Fibroblast of skin of abdomen (primary cell): ENCODE data around the gene JAKMIP1.

Experiments
- DNase-seq: peaks from one replicate; pipeline ENCODE4 v3.0.0-alpha.2; 2013

Gene JAKMIP1

GRCh38 chr4:6090931-6091330 is 109.4 kb downstream of the JAKMIP1 start:
- DNase-seq: no peak

- no peak for DNase-seq
Measured at GRCh38 chr4:6088950-6089349, 111.4 kb downstream of the JAKMIP1 start.

- DNase-seq: peak; percentile 3
Measured at GRCh38 chr4:6087669-6088341, 112.5 kb downstream of the JAKMIP1 start.

GRCh38 chr4:6086846-6087245 is 113.5 kb downstream of the JAKMIP1 start:
- no peak for DNase-seq

GRCh38 chr4:6085691-6086628 is 114.4 kb downstream of the JAKMIP1 start:
- DNase-seq: no peak

- no peak for DNase-seq
Measured at GRCh38 chr4:6085028-6085690, 115.2 kb downstream of the JAKMIP1 start.

DNA sequence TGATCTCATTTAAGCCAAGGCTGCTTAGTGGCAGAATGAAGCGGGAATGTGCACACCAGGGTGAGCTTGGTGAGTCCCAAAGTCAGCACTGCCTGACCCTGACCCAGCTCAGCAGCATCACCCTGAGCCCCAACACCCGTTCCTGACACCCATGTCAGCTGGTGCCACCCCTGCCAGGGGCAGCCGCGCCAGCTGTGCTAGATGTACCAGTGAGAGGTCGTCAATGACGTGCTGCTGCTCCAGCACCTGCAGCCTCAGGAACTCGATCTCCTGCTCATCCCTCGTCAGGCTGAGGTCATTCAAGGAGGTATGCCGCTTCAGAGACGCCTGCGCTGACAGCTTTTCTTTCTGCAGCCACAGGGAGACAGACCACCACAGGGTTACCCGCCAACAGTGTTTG is 120.4 kb downstream of the JAKMIP1 start:
- DNase-seq: no peak

DNA sequence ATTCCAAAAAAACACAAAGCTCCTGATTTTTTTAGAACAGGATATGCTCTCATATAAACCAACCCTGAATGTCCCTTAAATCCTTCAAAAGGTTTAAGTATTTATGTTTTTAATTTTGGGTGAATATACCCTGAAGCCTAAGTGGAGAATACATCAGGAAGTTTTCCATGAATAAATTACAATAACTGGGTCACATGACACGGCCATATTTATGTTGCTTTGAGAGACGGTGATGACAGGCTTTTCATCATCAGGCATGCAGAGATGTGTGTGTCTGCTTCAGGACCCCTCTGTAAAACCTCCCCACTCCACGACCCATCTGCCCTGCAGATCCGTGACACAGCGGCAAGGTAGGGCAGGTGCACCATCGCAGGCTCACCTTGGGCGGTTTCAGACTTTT is 121.8 kb downstream of the JAKMIP1 start:
- DNase-seq: no peak

GRCh38 chr4:6076391-6076790 is 124.0 kb downstream of the JAKMIP1 start:
- no peak for DNase-seq

GRCh38 chr4:6074758-6075157 is 125.6 kb downstream of the JAKMIP1 start:
- DNase-seq: no peak

GRCh38 chr4:6071959-6072720 is 128.2 kb downstream of the JAKMIP1 start:
- no peak for DNase-seq

- no peak for DNase-seq
Measured at GRCh38 chr4:6071191-6071958, 129.0 kb downstream of the JAKMIP1 start.

GRCh38 chr4:6069845-6070709 is 130.3 kb downstream of the JAKMIP1 start:
- no peak for DNase-seq

DNA sequence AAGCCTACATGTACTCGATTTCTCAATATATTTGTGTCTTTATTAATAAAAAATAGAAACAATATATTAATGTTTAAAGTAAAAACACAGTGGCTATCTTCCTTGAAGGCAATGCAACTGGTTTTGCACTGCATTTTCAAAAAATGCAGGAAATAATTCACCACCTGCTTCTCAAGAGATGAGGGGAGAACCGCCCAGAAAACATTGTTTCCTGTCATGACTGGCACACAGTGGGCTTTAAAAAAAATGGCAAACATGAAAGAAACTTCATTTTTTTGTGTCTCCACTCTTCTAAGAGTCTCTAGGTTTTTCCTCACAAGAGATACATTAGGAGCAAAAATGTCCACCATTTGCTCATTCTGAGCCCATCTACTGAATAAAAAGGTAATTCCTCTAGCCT is 131.4 kb downstream of the JAKMIP1 start:
- DNase-seq: no peak

DNA sequence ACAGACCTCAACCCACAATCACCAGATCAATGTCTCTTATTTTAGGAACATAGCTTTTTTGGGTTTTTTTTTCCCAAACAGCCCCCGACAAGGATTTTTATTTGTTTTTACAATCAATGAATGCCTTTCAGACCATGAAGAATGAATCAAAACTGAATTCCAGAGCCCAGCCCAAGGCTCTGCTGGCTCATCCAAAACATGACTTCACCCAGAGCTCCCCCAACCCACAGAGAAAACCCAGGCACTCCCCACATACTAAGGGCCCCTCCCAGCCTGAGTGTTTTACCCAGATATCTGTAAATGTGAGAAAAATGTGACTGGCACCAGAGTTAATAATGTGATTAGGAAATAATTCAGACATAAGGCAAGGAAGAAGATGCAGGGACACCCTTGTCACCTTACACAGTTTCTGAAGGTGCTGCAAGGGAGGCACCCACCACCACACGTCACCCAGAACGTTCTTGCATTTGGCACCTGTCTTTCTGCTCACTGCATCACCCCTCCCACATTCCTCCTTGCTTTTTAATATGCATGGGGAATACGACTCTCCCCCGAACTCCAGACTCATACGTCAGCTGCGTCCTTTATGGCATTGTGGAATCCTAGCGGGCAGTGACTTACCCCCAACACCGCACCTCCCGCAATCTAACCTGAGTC is 134.3 kb downstream of the JAKMIP1 start:
- no peak for DNase-seq

- no peak for DNase-seq
Measured at GRCh38 chr4:6065166-6065565, 135.2 kb downstream of the JAKMIP1 start.

- no peak for DNase-seq
Measured at GRCh38 chr4:6064383-6064782, 136.0 kb downstream of the JAKMIP1 start.

DNA sequence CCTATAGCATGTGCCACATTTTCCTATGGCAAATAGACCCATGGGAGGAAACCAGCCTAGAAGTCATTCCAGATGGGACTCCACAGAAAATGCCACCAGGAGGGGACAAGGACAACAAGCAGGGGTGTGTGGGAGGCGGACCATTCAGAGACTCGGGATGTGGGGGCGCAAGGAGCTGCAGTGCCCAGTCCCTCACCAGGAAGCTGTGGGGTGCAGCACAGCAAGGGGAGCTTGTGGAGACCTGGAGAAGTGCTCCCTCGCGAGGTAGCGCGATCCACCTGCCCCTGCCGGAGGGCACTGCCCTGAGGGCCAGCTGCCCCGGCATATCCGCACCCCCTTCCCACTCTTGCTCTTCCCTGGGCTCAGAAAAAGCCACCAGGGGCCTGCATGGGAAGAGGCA is 136.7 kb downstream of the JAKMIP1 start:
- no peak for DNase-seq

DNA sequence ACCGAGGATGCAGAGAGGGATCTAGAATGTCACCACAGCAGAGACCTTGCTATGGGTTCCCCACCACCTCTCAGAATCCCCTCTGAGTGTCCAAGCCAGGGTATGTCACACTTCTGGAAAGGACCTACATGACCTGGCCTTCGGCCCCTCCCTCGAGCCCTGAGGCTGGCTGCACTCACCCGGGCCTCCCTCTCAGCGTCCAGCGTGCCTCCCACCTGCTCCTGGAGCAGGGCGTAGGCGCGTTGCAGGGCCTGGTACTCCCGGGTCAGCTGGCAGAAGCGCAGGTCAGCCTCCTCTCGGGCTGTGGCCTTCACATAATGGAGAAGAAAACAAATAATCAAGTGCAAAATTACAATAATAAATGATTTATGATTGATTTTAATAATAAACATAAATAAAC is 138.2 kb downstream of the JAKMIP1 start:
- DNase-seq: no peak

GRCh38 chr4:6059375-6059805 is 141.0 kb downstream of the JAKMIP1 start:
- DNase-seq: no peak
